Left forelimb (tissue), 1 donor: ENCODE results near the gene IKZF4.
"Not testable (repeated sequence)": the region's sequence is repeated elsewhere in the genome, so short reads cannot be mapped to it uniquely, and the experiment has no call there.

Source experiments
- DNase-seq: peaks from one replicate; pipeline ENCODE4 v3.0.0-alpha.2; 2018; ENCODE audit warnings: low spot score

Gene IKZF4

DNA sequence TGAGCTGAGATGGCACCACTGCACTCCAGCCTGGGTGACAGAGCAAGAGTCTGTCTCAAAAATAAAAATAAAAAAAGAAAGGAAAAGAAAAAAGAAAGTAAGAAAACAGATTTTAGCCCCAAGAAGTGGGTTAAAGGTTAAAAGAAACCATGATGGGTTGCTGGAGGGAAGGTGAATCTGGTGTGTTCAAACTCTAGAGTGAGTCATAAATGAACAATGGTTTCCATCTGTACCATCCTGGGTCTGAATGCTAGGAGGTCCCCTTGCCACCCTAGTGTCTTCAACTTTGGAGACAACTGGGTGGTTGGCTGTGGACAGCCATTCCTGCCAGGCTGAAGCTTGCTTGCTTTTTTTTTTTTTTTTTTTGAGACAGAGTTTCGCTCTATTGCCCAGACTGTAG, 19.3 kb downstream of the IKZF4 start:
- DNase-seq: no peak

GRCh38 chr12:56040963-56041551, 20.2 kb downstream of the IKZF4 start:
- DNase-seq: no peak

DNA sequence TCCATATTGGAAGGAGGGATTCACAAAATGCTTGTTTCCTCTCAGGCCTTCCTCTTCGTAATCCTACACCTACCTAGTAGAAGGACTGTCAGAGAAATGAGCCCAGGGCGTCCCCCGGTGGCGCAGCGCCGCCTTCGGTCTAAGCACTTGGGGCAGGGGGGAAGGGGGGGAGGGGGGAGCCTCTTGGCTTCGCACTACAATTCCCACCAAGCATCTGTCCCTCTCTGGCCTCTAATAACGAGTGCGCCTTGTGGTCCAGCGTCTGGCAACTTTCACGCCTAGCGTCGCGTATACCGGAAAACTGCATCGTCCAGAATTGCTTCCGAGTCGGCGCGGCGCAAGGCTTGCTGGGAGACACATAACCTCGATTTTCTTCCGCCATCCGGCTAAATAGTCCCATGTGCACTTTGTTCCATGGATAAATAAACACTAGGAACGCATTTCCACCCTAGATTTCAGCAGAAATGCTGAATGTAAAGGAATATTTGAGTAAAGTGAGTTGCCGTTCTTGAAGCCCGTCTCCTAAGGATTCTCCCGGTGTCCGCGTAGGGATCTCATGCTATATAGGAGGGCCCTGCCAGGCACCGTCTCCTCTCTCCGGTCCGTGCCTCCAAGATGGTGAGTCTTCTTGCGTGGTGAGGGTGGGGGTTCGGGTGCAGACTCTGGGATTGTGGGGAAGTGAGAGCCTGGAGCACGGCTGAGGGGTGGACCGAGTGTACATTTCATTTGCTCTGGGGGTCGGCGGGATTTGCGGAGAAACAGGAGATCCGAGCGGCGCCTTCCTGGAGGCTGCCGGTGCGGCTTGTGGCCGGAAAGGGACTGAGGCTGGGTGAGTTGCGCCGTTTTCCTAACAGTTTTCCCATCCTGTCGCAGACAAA, 20.9 kb downstream of the IKZF4 start, which contains the start of gene RPS26:
TSS of gene RPS26 (plus strand) at position 367 of the 878 bp plus-strand sequence. CDS start at position 616, 249 bp downstream.
- peak; percentile 96 for DNase-seq

DNA sequence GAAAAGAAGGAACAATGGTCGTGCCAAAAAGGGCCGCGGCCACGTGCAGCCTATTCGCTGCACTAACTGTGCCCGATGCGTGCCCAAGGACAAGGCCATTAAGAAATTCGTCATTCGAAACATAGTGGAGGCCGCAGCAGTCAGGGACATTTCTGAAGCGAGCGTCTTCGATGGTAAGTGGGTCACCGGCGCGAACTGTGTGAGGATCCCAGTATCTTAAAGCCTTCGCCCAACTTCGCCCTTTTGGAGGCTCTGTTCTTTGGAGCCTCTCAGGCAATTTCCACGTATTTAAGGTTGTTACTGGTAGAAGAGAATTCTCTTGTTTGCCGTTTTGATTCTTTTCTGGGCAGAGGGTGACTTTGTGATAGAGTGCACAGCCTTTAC, 21.6 kb downstream of the IKZF4 start:
- not testable (repeated sequence) for DNase-seq

DNA sequence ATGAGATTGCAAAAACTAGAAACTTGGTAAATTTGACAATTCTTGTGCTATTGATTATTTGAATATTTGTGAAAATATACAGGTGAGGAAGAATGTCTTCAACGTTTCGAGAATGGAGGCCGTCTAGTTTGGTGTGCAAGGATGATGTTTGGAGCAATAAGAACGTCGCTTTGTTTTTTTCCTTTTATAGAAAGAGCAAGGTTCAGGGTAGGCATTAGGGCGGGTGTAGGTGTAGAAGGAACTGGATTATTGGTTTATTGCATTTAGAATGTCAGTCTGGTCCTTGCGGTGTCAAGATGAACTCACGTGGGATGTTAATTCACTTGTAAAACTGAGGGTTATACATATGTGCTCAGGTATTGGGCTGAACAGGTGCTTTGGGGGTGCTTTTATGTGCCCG, 22.0 kb downstream of the IKZF4 start:
- no peak for DNase-seq

GRCh38 chr12:56046027-56046780, 25.4 kb downstream of the IKZF4 start:
- no peak for DNase-seq

DNA sequence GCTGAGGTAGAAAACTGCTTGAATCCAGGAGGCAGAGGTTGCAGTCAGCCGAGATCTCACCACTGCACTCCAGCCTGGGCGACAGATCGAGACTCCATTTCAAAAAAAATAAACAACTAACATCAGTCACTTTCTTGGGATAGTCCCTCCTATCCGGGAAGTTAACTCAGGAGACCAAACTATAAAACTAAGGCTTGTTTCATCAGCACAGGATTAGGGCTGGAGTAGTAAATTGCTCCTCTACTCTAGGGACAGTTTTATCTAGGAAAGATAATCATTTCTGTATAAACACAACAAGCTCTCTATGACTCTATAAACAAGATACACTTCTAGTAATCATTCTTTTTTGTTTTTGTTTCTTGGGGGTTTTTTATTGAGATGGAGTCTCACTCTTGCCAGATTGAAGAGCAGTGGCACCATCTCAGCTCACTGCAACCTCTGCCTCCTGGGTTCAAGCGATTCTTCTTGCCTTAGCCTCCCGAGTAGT, 32.6 kb downstream of the IKZF4 start:
- DNase-seq: no peak

GRCh38 chr12:56059964-56060363, 39.1 kb downstream of the IKZF4 start:
- not testable (repeated sequence) for DNase-seq

GRCh38 chr12:56061982-56062381, 41.1 kb downstream of the IKZF4 start:
- DNase-seq: no peak

DNA sequence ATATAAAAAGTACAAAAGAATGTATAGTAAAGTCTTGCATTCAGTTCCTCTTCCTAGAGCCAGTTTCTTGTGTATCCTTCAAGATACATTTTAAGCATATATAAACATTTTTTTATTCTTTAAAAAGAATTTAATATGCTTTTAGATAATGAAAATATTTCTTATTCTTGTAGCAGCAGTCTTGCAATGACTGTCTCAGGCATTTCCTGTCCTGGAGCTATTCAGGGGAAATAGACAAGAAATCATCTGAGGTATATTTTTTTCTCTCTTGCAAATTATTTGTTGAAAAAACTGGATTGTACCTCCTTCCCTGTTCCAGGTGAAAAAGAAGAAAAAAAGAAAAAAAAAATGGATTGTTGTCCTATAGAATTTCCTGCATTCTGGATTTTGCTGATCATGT, 42.2 kb downstream of the IKZF4 start:
- DNase-seq: no peak

- DNase-seq: no peak
Observed at GRCh38 chr12:56071648-56072047, 50.8 kb downstream of the IKZF4 start.

GRCh38 chr12:56074396-56074795, 53.6 kb downstream of the IKZF4 start:
- no peak for DNase-seq

DNA sequence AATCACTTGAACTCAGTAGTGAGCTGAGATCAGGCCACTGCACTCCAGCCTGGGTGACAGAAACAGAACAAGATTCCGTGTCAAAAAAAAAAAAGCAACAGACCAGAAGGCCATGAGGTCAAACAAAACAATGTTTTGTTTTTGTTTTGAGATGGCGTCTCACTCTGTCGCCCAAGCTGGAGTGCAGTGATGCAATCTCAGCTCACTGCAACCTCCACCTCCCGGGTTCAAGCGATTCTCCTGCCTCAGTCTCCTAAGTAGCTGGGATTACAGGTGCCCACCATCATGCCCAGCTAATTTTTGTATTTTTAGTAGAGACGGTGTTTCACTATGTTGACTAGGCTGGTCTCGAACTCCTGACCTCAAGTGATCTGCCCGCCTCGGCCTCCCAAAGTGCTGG, 57.1 kb downstream of the IKZF4 start:
- DNase-seq: not testable (repeated sequence)

DNA sequence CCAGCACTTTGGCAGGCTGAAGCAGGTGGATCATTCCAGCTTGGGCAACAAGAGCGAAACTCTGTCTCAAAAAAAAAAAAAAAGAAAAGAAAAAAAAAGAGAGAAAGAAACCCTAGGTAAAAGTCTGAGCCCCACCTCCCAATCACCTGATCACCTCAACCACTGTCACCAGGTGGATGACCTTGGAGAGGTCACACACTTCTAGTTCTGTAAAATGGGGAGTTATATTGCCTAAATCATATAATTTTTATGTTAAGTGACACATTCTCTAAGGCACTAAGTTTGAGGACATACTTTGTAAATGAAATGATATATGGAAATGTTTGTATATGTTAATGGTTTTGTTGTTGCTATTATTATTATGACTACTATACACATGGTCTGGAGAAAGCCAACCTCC, 57.6 kb downstream of the IKZF4 start:
- DNase-seq: no peak

DNA sequence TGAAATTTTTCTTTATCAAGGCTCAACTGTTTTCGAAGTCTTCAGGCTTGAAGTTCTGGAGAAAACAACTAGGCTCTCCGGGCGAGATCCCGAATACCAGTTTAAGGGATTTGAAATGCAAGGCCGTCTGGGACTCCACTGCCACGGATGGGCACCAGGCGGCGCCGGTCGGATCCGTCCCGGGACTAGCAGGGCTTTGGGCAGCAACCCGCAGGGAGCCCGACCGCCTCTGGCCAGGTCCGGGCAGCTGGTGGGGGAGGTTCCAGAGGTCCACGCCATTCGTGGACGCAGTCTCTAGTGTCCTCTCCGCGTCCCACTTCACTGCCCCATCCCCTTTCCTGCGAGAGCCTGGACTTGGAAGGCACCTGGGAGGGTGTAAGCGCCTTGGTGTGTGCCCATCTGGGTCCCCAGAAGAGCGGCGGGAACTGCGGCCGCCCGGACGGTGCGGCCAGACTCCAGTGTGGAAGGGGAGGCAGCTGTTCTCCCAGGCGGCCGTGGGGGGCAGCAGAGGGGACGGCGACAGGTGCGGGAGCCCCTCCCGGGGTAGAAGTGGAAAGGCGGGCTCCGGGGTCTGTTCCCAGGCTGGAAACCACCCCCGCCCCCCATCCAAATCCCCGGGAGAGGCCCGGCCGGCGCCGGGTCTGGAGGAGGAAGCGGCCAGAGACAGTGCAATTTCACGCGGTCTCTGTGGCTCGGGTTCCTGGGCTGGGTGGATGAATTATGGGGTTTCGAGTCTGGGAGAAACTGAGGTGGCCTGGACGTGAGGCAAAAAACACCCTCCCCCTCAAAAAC, 58.3 kb downstream of the IKZF4 start:
- DNase-seq: peak; percentile 86

DNA sequence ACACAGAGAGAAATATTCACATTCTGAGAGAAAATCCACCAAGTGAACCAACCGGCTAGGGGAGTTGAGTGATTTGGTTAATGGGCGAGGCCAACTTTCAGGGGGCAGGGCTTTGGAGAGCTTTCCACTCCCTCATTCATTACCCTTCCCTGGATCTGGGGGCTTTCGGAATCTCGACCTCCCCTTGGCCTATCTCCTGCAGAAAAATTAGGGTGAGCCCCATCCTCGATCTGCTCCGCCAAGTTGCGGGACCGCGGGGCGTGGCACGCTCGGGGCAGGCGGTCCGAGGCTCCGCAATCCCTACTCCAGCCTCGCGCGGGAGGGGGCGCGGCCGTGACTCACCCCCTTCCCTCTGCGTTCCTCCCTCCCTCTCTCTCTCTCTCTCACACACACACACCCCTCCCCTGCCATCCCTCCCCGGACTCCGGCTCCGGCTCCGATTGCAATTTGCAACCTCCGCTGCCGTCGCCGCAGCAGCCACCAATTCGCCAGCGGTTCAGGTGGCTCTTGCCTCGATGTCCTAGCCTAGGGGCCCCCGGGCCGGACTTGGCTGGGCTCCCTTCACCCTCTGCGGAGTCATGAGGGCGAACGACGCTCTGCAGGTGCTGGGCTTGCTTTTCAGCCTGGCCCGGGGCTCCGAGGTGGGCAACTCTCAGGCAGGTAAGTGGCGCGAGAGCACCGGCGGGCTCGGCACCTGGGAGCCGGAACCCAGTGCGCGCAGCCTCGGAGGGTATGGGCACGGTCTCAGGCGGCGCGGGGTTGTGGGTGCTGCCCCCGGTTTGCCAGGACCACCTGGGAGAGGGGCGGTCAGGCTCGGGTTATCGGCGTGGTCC, 59.1 kb downstream of the IKZF4 start, which contains the start of gene ERBB3:
TSS of gene ERBB3 (plus strand) at position 443 of the 833 bp plus-strand sequence. CDS start at position 579, 136 bp downstream.
- peak; percentile 82 for DNase-seq

DNA sequence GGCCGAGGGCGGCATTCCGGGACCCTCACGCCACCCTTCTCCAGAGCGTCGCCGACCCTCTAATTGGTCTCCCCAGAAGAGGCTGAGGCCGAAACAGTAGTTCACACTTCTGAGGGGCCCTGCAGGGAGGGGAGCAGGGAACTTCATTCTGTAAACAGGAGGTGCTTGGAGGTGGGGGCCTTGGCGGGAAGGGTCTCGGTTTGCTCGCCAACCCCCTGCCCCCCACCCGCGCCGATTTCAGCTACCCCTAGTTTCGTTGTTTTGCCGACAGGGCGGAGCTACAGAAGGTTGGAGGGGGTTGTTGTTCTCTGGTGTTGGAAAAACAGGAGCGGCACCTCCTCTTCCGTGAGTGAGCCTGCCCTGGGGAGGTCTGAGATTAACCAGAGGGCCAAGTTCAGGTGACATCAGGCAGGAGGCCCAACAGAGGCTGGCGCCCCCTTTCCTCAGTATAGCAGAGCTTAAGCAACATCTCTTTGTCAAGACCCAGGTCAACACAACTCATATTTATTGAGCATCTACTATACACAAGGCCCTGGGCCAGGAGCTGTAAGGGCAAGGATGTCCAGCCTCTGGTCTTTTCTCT, 59.8 kb downstream of the IKZF4 start:
- DNase-seq: no peak

- no peak for DNase-seq
Observed at GRCh38 chr12:56081393-56082347, 60.8 kb downstream of the IKZF4 start.

GRCh38 chr12:56082382-56082781, 61.5 kb downstream of the IKZF4 start:
- DNase-seq: no peak
